GM23338 (cell line): ENCODE measurements around the gene ATP1B3. TPM values are rescaled to one million over a fixed set of nuclear protein-coding genes. Genes with fewer than 3 reads are reported as not detected.

Experiments
- ATAC-seq: fragments of 200-7000 bp; cut with Tn5 transposase; 3 replicates; pipeline ENCODE4 v1.9.1; 2020
- DNase-seq: peaks from one replicate; pipeline ENCODE4 v3.0.0-alpha.2; 2015; ENCODE audit warnings: low spot score
- H2AFZ ChIP-seq: fragments of 200-600 bp; sonication (generic); 2 replicates; pipeline ENCODE4 v1.8.0; 2016; ENCODE audit warnings: antibody characterized with exemption, mild to moderate bottlenecking, moderate library complexity
- H3F3A ChIP-seq: fragments of 200-600 bp; sonication (generic); replicated peaks from 2 replicates; pipeline ENCODE4 v1.8.0; 2017; ENCODE audit warnings: antibody characterized with exemption, mixed run types, low read depth
- H3K27ac ChIP-seq: fragments of 200-600 bp; sonication (generic); 2 replicates; pipeline ENCODE4 v1.6.1; 2016; ENCODE audit warnings: low read depth
- H3K27me3 ChIP-seq: fragments of 200-600 bp; sonication (generic); 2 replicates; pipeline ENCODE4 v1.8.0; 2016; ENCODE audit warnings: mild to moderate bottlenecking, mixed run types, moderate library complexity; ENCODE audit not compliant: insufficient read depth
- H3K36me3 ChIP-seq: fragments of 200-600 bp; sonication (generic); 2 replicates; pipeline ENCODE4 v1.8.0; 2016; ENCODE audit warnings: mild to moderate bottlenecking; ENCODE audit not compliant: insufficient read depth
- H3K4me1 ChIP-seq: fragments of 200-600 bp; sonication (generic); 2 replicates; pipeline ENCODE4 v1.8.0; 2016; ENCODE audit warnings: mild to moderate bottlenecking, moderate library complexity; ENCODE audit not compliant: insufficient read depth
- H3K4me2 ChIP-seq: fragments of 200-600 bp; sonication (generic); 2 replicates; pipeline ENCODE4 v1.7.1; 2017; ENCODE audit warnings: mixed run types
- H3K4me3 ChIP-seq: fragments of 200-600 bp; sonication (generic); 2 replicates; pipeline ENCODE4 v1.6.1; 2016; ENCODE audit warnings: mixed run types
- H3K79me2 ChIP-seq: fragments of 200-600 bp; sonication (generic); replicated peaks from 2 replicates; pipeline ENCODE4 v1.8.0; 2017; ENCODE audit warnings: mild to moderate bottlenecking; ENCODE audit not compliant: insufficient read depth
- H3K9me2 ChIP-seq: fragments of 200-600 bp; sonication (generic); 2 replicates; pipeline ENCODE4 v1.8.0; 2017; ENCODE audit not compliant: insufficient read depth
- H4K20me1 ChIP-seq: fragments of 200-600 bp; sonication (generic); replicated peaks from 2 replicates; pipeline ENCODE4 v1.8.0; 2017; ENCODE audit warnings: mild to moderate bottlenecking; ENCODE audit not compliant: insufficient read depth
- H3K27ac Mint-ChIP-seq: 2 replicates; pipeline ENCODE4 v1.8.0; 2020; ENCODE audit warnings: inconsistent platforms, mild to moderate bottlenecking, moderate library complexity, mixed read lengths
- H3K27me3 Mint-ChIP-seq: 3 replicates; pipeline ENCODE4 v1.8.0; 2022; ENCODE audit warnings: low read depth, mild to moderate bottlenecking, moderate library complexity, mixed read lengths, inconsistent platforms; ENCODE audit not compliant: insufficient read depth, poor library complexity
- H3K36me3 Mint-ChIP-seq: 3 replicates; pipeline ENCODE4 v1.8.0; 2021; ENCODE audit warnings: low read depth, mild to moderate bottlenecking, inconsistent platforms, moderate library complexity, mixed read lengths
- H3K4me1 Mint-ChIP-seq: 3 replicates; pipeline ENCODE4 v1.8.0; 2020; ENCODE audit warnings: mild to moderate bottlenecking, inconsistent platforms, mixed read lengths
- H3K4me3 Mint-ChIP-seq: 3 replicates; pipeline ENCODE4 v1.8.0; 2021; ENCODE audit warnings: moderate library complexity, mild to moderate bottlenecking, inconsistent platforms, mixed read lengths
- H3K9me3 Mint-ChIP-seq: 3 replicates; pipeline ENCODE4 v1.8.0; 2020; ENCODE audit warnings: moderate library complexity, mild to moderate bottlenecking, inconsistent platforms, mixed read lengths
- EZH2phosphoT487 ChIP-seq: fragments of 200-600 bp; sonication (generic); IDR thresholded peaks from one replicate; pipeline ENCODE4 v1.8.1; 2018; ENCODE audit warnings: antibody characterized with exemption; ENCODE audit not compliant: unreplicated experiment
- JUNB ChIP-seq: IDR thresholded peaks from one replicate; pipeline ENCODE4 v1.6.1; 2016; ENCODE audit warnings: antibody characterized with exemption; ENCODE audit not compliant: unreplicated experiment
- ZNF114 ChIP-seq: fragments of 250-450 bp; sonication (Bioruptor Pico); IDR thresholded peaks from 2 replicates; pipeline ENCODE4 v1.5.0; 2020; ENCODE audit warnings: mild to moderate bottlenecking, moderate library complexity
- ZNF462 ChIP-seq: fragments of 250-450 bp; sonication (Bioruptor Pico); IDR thresholded peaks from 2 replicates; pipeline ENCODE4 v1.5.0; 2020; ENCODE audit warnings: mild to moderate bottlenecking, moderate library complexity
- polyA plus RNA-seq: library from polyadenylated mRNA; unstranded; fragments of >200 nt; fragmentation: Nextera tagmentation; extraction: Ambion mirVana; gene quantifications from 2 replicates; pipeline ENCODE4 v1.2.1, GENCODE V29; 2016
- total RNA-seq: library from RNA; depleted of rRNA; stranded (reverse); fragments of >200 nt; shearing (Covaris generic); gene quantifications from 2 replicates; pipeline ENCODE4 v1.2.3, GENCODE V29; 2014
- TF ChIP-seq, protein P1 (sequence below): IDR thresholded peaks from one replicate; pipeline ENCODE4 v1.6.1; 2018; ENCODE audit warnings: antibody characterized with exemption; ENCODE audit not compliant: unreplicated experiment

Gene ATP1B3
- total and polyA plus RNA-seq, 2 experiments from 2014 or later, result 135 to 315 TPM

- Histone ChIP-seq H4K20me1 (peaks cover 12% of the 10 kb centered on the region), H3K36me3 (peaks cover 20% of the 10 kb centered on the region), H3F3A (0 out of 2 replicates have a peak, but pooled peaks cover 9% of the 10 kb centered on the region), H3K27me3 (no peaks in the 10 kb centered on the region), H3K27ac (no peak overlapping the region), H2AFZ (no peak overlapping the region), H3K4me2 (no peak overlapping the region), H3K79me2 (0 out of 2 replicates have a peak, but pooled peaks cover 7% of the 10 kb centered on the region), H3K9me2 (no peaks in the 10 kb centered on the region), H3K4me1 (no peaks in the 10 kb centered on the region), H3K4me3 (no peak overlapping the region)
- peaks cover 62% of the 10 kb centered on the region for H3K36me3 Mint-ChIP-seq
- H3K27me3 Mint-ChIP-seq, result no peaks in the 10 kb centered on the region
- TF ChIP-seq, protein P1, sequence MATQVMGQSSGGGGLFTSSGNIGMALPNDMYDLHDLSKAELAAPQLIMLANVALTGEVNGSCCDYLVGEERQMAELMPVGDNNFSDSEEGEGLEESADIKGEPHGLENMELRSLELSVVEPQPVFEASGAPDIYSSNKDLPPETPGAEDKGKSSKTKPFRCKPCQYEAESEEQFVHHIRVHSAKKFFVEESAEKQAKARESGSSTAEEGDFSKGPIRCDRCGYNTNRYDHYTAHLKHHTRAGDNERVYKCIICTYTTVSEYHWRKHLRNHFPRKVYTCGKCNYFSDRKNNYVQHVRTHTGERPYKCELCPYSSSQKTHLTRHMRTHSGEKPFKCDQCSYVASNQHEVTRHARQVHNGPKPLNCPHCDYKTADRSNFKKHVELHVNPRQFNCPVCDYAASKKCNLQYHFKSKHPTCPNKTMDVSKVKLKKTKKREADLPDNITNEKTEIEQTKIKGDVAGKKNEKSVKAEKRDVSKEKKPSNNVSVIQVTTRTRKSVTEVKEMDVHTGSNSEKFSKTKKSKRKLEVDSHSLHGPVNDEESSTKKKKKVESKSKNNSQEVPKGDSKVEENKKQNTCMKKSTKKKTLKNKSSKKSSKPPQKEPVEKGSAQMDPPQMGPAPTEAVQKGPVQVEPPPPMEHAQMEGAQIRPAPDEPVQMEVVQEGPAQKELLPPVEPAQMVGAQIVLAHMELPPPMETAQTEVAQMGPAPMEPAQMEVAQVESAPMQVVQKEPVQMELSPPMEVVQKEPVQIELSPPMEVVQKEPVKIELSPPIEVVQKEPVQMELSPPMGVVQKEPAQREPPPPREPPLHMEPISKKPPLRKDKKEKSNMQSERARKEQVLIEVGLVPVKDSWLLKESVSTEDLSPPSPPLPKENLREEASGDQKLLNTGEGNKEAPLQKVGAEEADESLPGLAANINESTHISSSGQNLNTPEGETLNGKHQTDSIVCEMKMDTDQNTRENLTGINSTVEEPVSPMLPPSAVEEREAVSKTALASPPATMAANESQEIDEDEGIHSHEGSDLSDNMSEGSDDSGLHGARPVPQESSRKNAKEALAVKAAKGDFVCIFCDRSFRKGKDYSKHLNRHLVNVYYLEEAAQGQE, result no peak
- TF ChIP-seq JUNB (no peak), ZNF462 (CRISPR knock-in tag) (no peak), ZNF114 (no peak), EZH2phosphoT487 (no peak)
- no peaks in the 10 kb centered on the region for H3K9me3 Mint-ChIP-seq
- ATAC-seq (no peak), DNase-seq (no peak)
- H3K27ac Mint-ChIP-seq, result no peak overlapping the region
- H3K4me1 Mint-ChIP-seq, result no peaks in the 10 kb centered on the region
- H3K4me3 Mint-ChIP-seq, result no peak overlapping the region
Observed at GRCh38 chr3:141971571-141971970, 95.1 kb downstream of the ATP1B3 start.
